SK-N-DZ (cell line): Measurements from ENCODE around the gene RGS6.

Source experiments
- DNase-seq: peaks from one replicate; pipeline ENCODE4 v3.0.0-alpha.2; 2015; ENCODE audit warnings: low spot score

The RGS6 gene

GRCh38 chr14:72243309-72244293, 311.4 kb downstream of the RGS6 start:
- no peak for DNase-seq

GRCh38 chr14:72247896-72248465, 315.8 kb downstream of the RGS6 start:
- no peak for DNase-seq

- DNase-seq: no peak
These were observed 321.3 kb downstream of the RGS6 start for GRCh38 chr14:72253503-72253902.

- DNase-seq: no peak
These were observed 322.1 kb downstream of the RGS6 start for GRCh38 chr14:72254202-72254936.

GRCh38 chr14:72254937-72255472, 322.8 kb downstream of the RGS6 start:
- DNase-seq: no peak

GRCh38 chr14:72256055-72256454, 323.8 kb downstream of the RGS6 start:
- no peak for DNase-seq

GRCh38 chr14:72261068-72261467, 328.8 kb downstream of the RGS6 start:
- no peak for DNase-seq

- no peak for DNase-seq
These were observed 330.5 kb downstream of the RGS6 start for GRCh38 chr14:72262771-72263170.

GRCh38 chr14:72264716-72265115, 332.5 kb downstream of the RGS6 start:
- no peak for DNase-seq

- DNase-seq: no peak
These were observed 338.0 kb downstream of the RGS6 start for GRCh38 chr14:72270147-72270727.

- DNase-seq: no peak
These were observed 338.5 kb downstream of the RGS6 start for GRCh38 chr14:72270749-72271148.

- no peak for DNase-seq
These were observed 343.0 kb downstream of the RGS6 start for GRCh38 chr14:72275242-72275641.

GRCh38 chr14:72278316-72278715, 346.1 kb downstream of the RGS6 start:
- no peak for DNase-seq

GRCh38 chr14:72284176-72284575, 351.9 kb downstream of the RGS6 start:
- DNase-seq: no peak

GRCh38 chr14:72290241-72290640, 358.0 kb downstream of the RGS6 start:
- no peak for DNase-seq

- peak; percentile 2 for DNase-seq
These were observed 359.9 kb downstream of the RGS6 start for GRCh38 chr14:72291908-72292688.

- DNase-seq: no peak
These were observed 360.4 kb downstream of the RGS6 start for GRCh38 chr14:72292689-72293024.

- DNase-seq: no peak
These were observed 369.1 kb downstream of the RGS6 start for GRCh38 chr14:72301352-72301751.

GRCh38 chr14:72303930-72304329, 371.7 kb downstream of the RGS6 start:
- DNase-seq: no peak

- DNase-seq: no peak
These were observed 373.3 kb downstream of the RGS6 start for GRCh38 chr14:72305561-72305960.

GRCh38 chr14:72308967-72309485, 376.8 kb downstream of the RGS6 start:
- DNase-seq: no peak
